ENCODE measurements around the gene SLC9A4.
A peak's percentile ranks its signal among the peaks of the same experiment; 100 is the strongest.

SLC9A4 gene

GRCh38 chr2:102473020-102473419 lies at the start of gene SLC9A4:
Gene SLC9A4 (plus strand): TSS chr2:102473226. CDS start chr2:102473760, 534 bp downstream.
- DNase-seq (ENCODE audit: low spot score) = peak; percentile 58

GRCh38 chr2:102423368-102423767 lies 49.7 kb upstream of the SLC9A4 start:
- DNase-seq (ENCODE audit: low spot score) = no peak

GRCh38 chr2:102424754-102425153 lies 48.3 kb upstream of the SLC9A4 start:
- no peak for DNase-seq (ENCODE audit: low spot score)

- no peak for DNase-seq (ENCODE audit: low spot score)
These were observed 47.4 kb upstream of the SLC9A4 start for GRCh38 chr2:102425441-102426132.

- no peak for DNase-seq (ENCODE audit: low spot score)
These were observed 45.8 kb upstream of the SLC9A4 start for GRCh38 chr2:102427249-102427648.

- no peak for DNase-seq (ENCODE audit: low spot score)
These were observed 44.5 kb upstream of the SLC9A4 start for GRCh38 chr2:102428573-102428972.

GRCh38 chr2:102432386-102432785 lies 40.6 kb upstream of the SLC9A4 start:
- DNase-seq (ENCODE audit: low spot score) = no peak

- DNase-seq (ENCODE audit: low spot score) = no peak
These were observed 38.9 kb upstream of the SLC9A4 start for GRCh38 chr2:102433973-102434654.

GRCh38 chr2:102434655-102435381 lies 38.2 kb upstream of the SLC9A4 start:
- peak; percentile 49 for DNase-seq (ENCODE audit: low spot score)

GRCh38 chr2:102435741-102436140 lies 37.3 kb upstream of the SLC9A4 start:
- DNase-seq (ENCODE audit: low spot score) = no peak

GRCh38 chr2:102436323-102436722 lies 36.7 kb upstream of the SLC9A4 start:
- peak; percentile 86 for DNase-seq (ENCODE audit: low spot score)

- DNase-seq (ENCODE audit: low spot score) = no peak
These were observed 35.9 kb upstream of the SLC9A4 start for GRCh38 chr2:102437122-102437521.

GRCh38 chr2:102438111-102438510 lies 34.9 kb upstream of the SLC9A4 start:
- DNase-seq (ENCODE audit: low spot score) = no peak

- DNase-seq (ENCODE audit: low spot score) = no peak
These were observed 34.4 kb upstream of the SLC9A4 start for GRCh38 chr2:102438578-102438977.

GRCh38 chr2:102439065-102439695 lies 33.8 kb upstream of the SLC9A4 start:
- DNase-seq (ENCODE audit: low spot score) = peak; percentile 92

- DNase-seq (ENCODE audit: low spot score) = peak; percentile 55
These were observed 29.8 kb upstream of the SLC9A4 start for GRCh38 chr2:102442967-102443828.

- no peak for DNase-seq (ENCODE audit: low spot score)
These were observed 28.8 kb upstream of the SLC9A4 start for GRCh38 chr2:102444233-102444632.

- no peak for DNase-seq (ENCODE audit: low spot score)
These were observed 26.1 kb upstream of the SLC9A4 start for GRCh38 chr2:102446936-102447335.

GRCh38 chr2:102449370-102449974 lies 23.6 kb upstream of the SLC9A4 start:
- DNase-seq (ENCODE audit: low spot score) = peak; percentile 51

- DNase-seq (ENCODE audit: low spot score) = no peak
These were observed 21.1 kb upstream of the SLC9A4 start for GRCh38 chr2:102451968-102452367.

GRCh38 chr2:102453501-102453900 lies 19.5 kb upstream of the SLC9A4 start:
- no peak for DNase-seq (ENCODE audit: low spot score)

Data from kidney tubule cell (primary cell).